Measurements from ENCODE around the gene CEP164.

- TF ChIP-seq POLR2AphosphoS5 (IDR thresholded peaks at IDR 0.05; ENCODE audit: low read length) = no peak
- no peak for TF ChIP-seq EGR1 (IDR thresholded peaks at IDR 0.05; ENCODE audit: borderline replicate concordance in 1 of 2, low read depth in 2 of 2, low read length in 2 of 2)
Observed at GRCh38 chr11:117426941-117427340, 99.3 kb downstream of the CEP164 start.

All from GM12878 (cell line).